ES-I3 (cell line): ENCODE data around the gene LYSMD1.

Experiments used
- H3K36me3 ChIP-seq: 2 replicates; pipeline ENCODE4 v1.6.1; 2013; ENCODE audit warnings: mild to moderate bottlenecking, low read length, control low read depth, moderate library complexity; ENCODE audit not compliant: insufficient read depth
- H3K4me1 ChIP-seq: 2 replicates; pipeline ENCODE4 v1.6.1; 2013; ENCODE audit warnings: mild to moderate bottlenecking, control low read depth, low read length; ENCODE audit not compliant: insufficient read depth
- H3K9ac ChIP-seq: 2 replicates; pipeline ENCODE4 v1.6.1; 2013; ENCODE audit warnings: low read depth, mild to moderate bottlenecking, low read length, moderate library complexity
- H3K9me3 ChIP-seq: 2 replicates; pipeline ENCODE4 v1.6.1; 2013; ENCODE audit warnings: mild to moderate bottlenecking, low read length, moderate library complexity; ENCODE audit not compliant: control insufficient read depth, insufficient read depth

LYSMD1 gene

GRCh38 chr1:151137789-151138188 is 27.9 kb downstream of the LYSMD1 start:
- H3K36me3 ChIP-seq: no peaks in the 10 kb centered on the region; the same call in 1 of the 2 replicates
- no peak overlapping the region for H3K9ac ChIP-seq
- H3K9me3 ChIP-seq: no peaks in the 10 kb centered on the region
- H3K4me1 ChIP-seq: peaks cover 6% of the 10 kb centered on the region; the same call in 1 of the 2 replicates

GRCh38 chr1:151135433-151136385 is 30.0 kb downstream of the LYSMD1 start:
- Histone ChIP-seq H3K4me1 (peaks cover 5% of the 10 kb centered on the region; the same call in 1 of the 2 replicates), H3K9me3 (no peaks in the 10 kb centered on the region), H3K9ac (no peak overlapping the region), H3K36me3 (no peaks in the 10 kb centered on the region; the same call in 1 of the 2 replicates)

GRCh38 chr1:151134991-151135390 is 30.7 kb downstream of the LYSMD1 start:
- Histone ChIP-seq H3K9ac (no peak overlapping the region), H3K36me3 (no peaks in the 10 kb centered on the region; the same call in 1 of the 2 replicates), H3K4me1 (peaks cover 6% of the 10 kb centered on the region; the same call in 1 of the 2 replicates), H3K9me3 (no peaks in the 10 kb centered on the region)

- no peaks in the 10 kb centered on the region; the same call in 1 of the 2 replicates for H3K36me3 ChIP-seq
- H3K9me3 ChIP-seq: no peaks in the 10 kb centered on the region
- no peak overlapping the region for H3K9ac ChIP-seq
- peaks cover 6% of the 10 kb centered on the region; the same call in 1 of the 2 replicates for H3K4me1 ChIP-seq
These were observed 31.3 kb downstream of the LYSMD1 start for GRCh38 chr1:151134396-151134795.

GRCh38 chr1:151133018-151133806 is 32.5 kb downstream of the LYSMD1 start:
- peaks cover 6% of the 10 kb centered on the region; the same call in 1 of the 2 replicates for H3K4me1 ChIP-seq
- peak overlapping the region; percentile 77 for H3K9ac ChIP-seq
- no peaks in the 10 kb centered on the region; the same call in 1 of the 2 replicates for H3K36me3 ChIP-seq
- H3K9me3 ChIP-seq: no peaks in the 10 kb centered on the region

- H3K4me1 ChIP-seq: peaks cover 6% of the 10 kb centered on the region; the same call in 1 of the 2 replicates
- H3K9ac ChIP-seq: peak overlapping the region; percentile 77
- no peaks in the 10 kb centered on the region; the same call in 1 of the 2 replicates for H3K36me3 ChIP-seq
- no peaks in the 10 kb centered on the region for H3K9me3 ChIP-seq
These were observed 33.2 kb downstream of the LYSMD1 start for GRCh38 chr1:151132335-151133017.

GRCh38 chr1:151131701-151132334 is 33.9 kb downstream of the LYSMD1 start:
- H3K36me3 ChIP-seq: no peaks in the 10 kb centered on the region; the same call in 1 of the 2 replicates
- H3K9me3 ChIP-seq: no peaks in the 10 kb centered on the region
- H3K4me1 ChIP-seq: peaks cover 6% of the 10 kb centered on the region; the same call in 1 of the 2 replicates
- peak overlapping the region; percentile 77 for H3K9ac ChIP-seq

- Histone ChIP-seq H3K4me1 (peaks cover 7% of the 10 kb centered on the region), H3K9me3 (no peaks in the 10 kb centered on the region), H3K9ac (peak overlapping the region; percentile 77), H3K36me3 (no peaks in the 10 kb centered on the region; the same call in 1 of the 2 replicates)
These were observed 34.6 kb downstream of the LYSMD1 start for GRCh38 chr1:151130987-151131586.

GRCh38 chr1:151128800-151129199 is 36.9 kb downstream of the LYSMD1 start:
- H3K4me1 ChIP-seq: peaks cover 19% of the 10 kb centered on the region
- H3K9me3 ChIP-seq: no peaks in the 10 kb centered on the region
- H3K9ac ChIP-seq: no peak overlapping the region
- no peaks in the 10 kb centered on the region for H3K36me3 ChIP-seq

GRCh38 chr1:151124763-151125403 is 40.8 kb downstream of the LYSMD1 start:
- Histone ChIP-seq H3K36me3 (no peaks in the 10 kb centered on the region), H3K9ac (no peak overlapping the region), H3K4me1 (peaks cover 13% of the 10 kb centered on the region), H3K9me3 (no peaks in the 10 kb centered on the region)

- no peaks in the 10 kb centered on the region for H3K36me3 ChIP-seq
- H3K9me3 ChIP-seq: no peaks in the 10 kb centered on the region
- H3K4me1 ChIP-seq: no peaks in the 10 kb centered on the region
- no peak overlapping the region for H3K9ac ChIP-seq
These were observed 51.8 kb downstream of the LYSMD1 start for GRCh38 chr1:151113877-151114276.
